B cell (primary cell): ENCODE measurements around the gene MAGIX.

Experiments
- CTCF ChIP-seq: fragments of 200-600 bp; IDR thresholded peaks from one replicate; pipeline ENCODE4 v1.8.0; 2022; ENCODE audit warnings: antibody characterized with exemption, mild to moderate bottlenecking
- EZH2 ChIP-seq: IDR thresholded peaks from 2 replicates; pipeline ENCODE4 v1.6.1; 2012; ENCODE audit warnings: borderline replicate concordance, low read depth, mild to moderate bottlenecking, moderate library complexity, low read length; ENCODE audit not compliant: insufficient read depth, poor library complexity, severe bottlenecking

GRCh38 chrX:49139713-49140112, 22.8 kb upstream of the MAGIX start:
- TF ChIP-seq CTCF (no peak), EZH2 (no peak)
